GM12878 (cell line): ENCODE data around the gene IL17F. TPM values are rescaled to one million over a fixed set of nuclear protein-coding genes. Genes with fewer than 3 reads are reported as not detected.

Experiments
- ATAC-seq: fragments of 200-7000 bp; cut with Tn5 transposase; 3 replicates; pipeline ENCODE4 v1.9.1; 2020; ENCODE audit warnings: mild to moderate bottlenecking, moderate library complexity
- BruUV-seq: library from RNA; stranded (reverse); fragments of 400-500 nt; replicated peaks from 2 replicates; lab custom pipeline; 2021; lab: Mats Ljungman, UMichigan
- CTCF ChIA-PET: fragments of 300-600 bp; sonication (Branson Sonifier 250); formaldehyde crosslinking; extraction: SDS; loops from one replicate; lab custom pipeline; 2021; ENCODE audit warnings: inconsistent platforms; lab: Yijun Ruan, JAX
- POLR2A ChIA-PET: fragments of 350-600 bp; formaldehyde crosslinking; extraction: SDS; loops from one replicate; lab custom pipeline; 2021; ENCODE audit warnings: inconsistent platforms; lab: Charles Lee
- RAD21 ChIA-PET: fragments of 300-600 bp; sonication (Branson Sonifier 250); formaldehyde crosslinking; loops from one replicate; lab custom pipeline; 2023; ENCODE audit warnings: antibody characterized with exemption; ENCODE audit not compliant: unreplicated experiment; lab: Charles Lee
- SMC1A ChIA-PET: fragments of 300-600 bp; sonication (Branson Sonifier 250); formaldehyde crosslinking; loops from one replicate; lab custom pipeline; 2023; ENCODE audit not compliant: unreplicated experiment, uncharacterized antibody; lab: Charles Lee
- DNase-seq: peaks from one replicate; pipeline ENCODE4 v3.0.0-alpha.2; 2011; ENCODE audit warnings: low read depth, low spot score
- FAIRE-seq: peaks from 3 replicates; lab custom pipeline; 2011; peaks lifted over from hg19 to GRCh38; lab: Jason Lieb, UNC
- H2AFZ ChIP-seq: 2 replicates; pipeline ENCODE4 v1.6.0; 2011; ENCODE audit warnings: low read depth, low read length, control low read depth; ENCODE audit not compliant: control insufficient read depth
- H3K27ac ChIP-seq: 2 replicates; pipeline ENCODE4 v1.5.1; 2011; ENCODE audit warnings: control low read depth; ENCODE audit not compliant: control insufficient read depth, insufficient read depth
- H3K27me3 ChIP-seq, 2 experiments: replicated peaks in 1 of 2; 2 replicates each; pipeline versions ENCODE4 v1.6.0 to v1.6.1; 2011; ENCODE audit warnings: low read length in 1 of 2; ENCODE audit not compliant: control insufficient read depth in 2 of 2, insufficient read depth in 2 of 2
- H3K36me3 ChIP-seq, 2 experiments: 2 replicates each; pipeline ENCODE4 v1.5.1; 2011; ENCODE audit warnings: low read length in 1 of 2; ENCODE audit not compliant: control insufficient read depth in 2 of 2, insufficient read depth in 2 of 2
- H3K4me1 ChIP-seq: 2 replicates; pipeline ENCODE4 v1.6.1; 2011; ENCODE audit warnings: mild to moderate bottlenecking, low read length, moderate library complexity, mixed read lengths; ENCODE audit not compliant: control insufficient read depth, insufficient read depth
- H3K4me2 ChIP-seq: 2 replicates; pipeline ENCODE4 v1.6.0; 2011; ENCODE audit warnings: control low read depth; ENCODE audit not compliant: control insufficient read depth, insufficient read depth
- H3K4me3 ChIP-seq: fragments of 200-600 bp; sonication (generic); 2 replicates; pipeline ENCODE4 v1.5.1; 2016
- H3K79me2 ChIP-seq: 2 replicates; pipeline ENCODE4 v1.6.0; 2011; ENCODE audit warnings: low read length; ENCODE audit not compliant: control insufficient read depth, insufficient read depth
- H3K9ac ChIP-seq: 2 replicates; pipeline ENCODE4 v1.8.0; 2011; ENCODE audit warnings: low read length, control low read depth, mixed read lengths; ENCODE audit not compliant: control insufficient read depth, insufficient read depth
- H3K9me3 ChIP-seq: replicated peaks from 3 replicates; pipeline ENCODE4 v1.5.1; 2011; ENCODE audit warnings: mild to moderate bottlenecking, low read length; ENCODE audit not compliant: control insufficient read depth, insufficient read depth
- H4K20me1 ChIP-seq: 2 replicates; pipeline ENCODE4 v1.6.0; 2011; ENCODE audit not compliant: control insufficient read depth, insufficient read depth
- ATF3 ChIP-seq: IDR thresholded peaks from 2 replicates; pipeline ENCODE4 v1.6.1; 2011; ENCODE audit warnings: low read depth, mild to moderate bottlenecking, low read length, moderate library complexity, borderline replicate concordance; ENCODE audit errors: extremely low read depth
- BHLHE40 ChIP-seq, 2 experiments: fragments of 450-650 bp in 1 of 2; IDR thresholded peaks; 2 replicates each; pipeline ENCODE4 v1.6.1; 2011 to 2017; ENCODE audit warnings: low read depth in 2 of 2, borderline replicate concordance in 1 of 2, improper control_type of control experiment in 1 of 2, low read length in 1 of 2, mild to moderate bottlenecking in 1 of 2
- CBX3 ChIP-seq: fragments of 200-600 bp; sonication (generic); IDR thresholded peaks from 2 replicates; pipeline ENCODE4 v1.6.1; 2016; ENCODE audit warnings: low read depth, borderline replicate concordance
- CBX5 ChIP-seq: sonication (generic); IDR thresholded peaks from 2 replicates; pipeline ENCODE4 v1.6.1; 2016; ENCODE audit warnings: low read depth, moderate library complexity, mild to moderate bottlenecking, inconsistent platforms
- DPF2 ChIP-seq: fragments of 450-650 bp; IDR thresholded peaks from 2 replicates; pipeline ENCODE4 v1.6.1; 2017; ENCODE audit warnings: mild to moderate bottlenecking
- FOS ChIP-seq: IDR thresholded peaks from 3 replicates; pipeline ENCODE4 v1.6.1; 2011; ENCODE audit warnings: borderline replicate concordance; ENCODE audit not compliant: insufficient read length; ENCODE audit errors: extremely low read depth
- FOXM1 ChIP-seq: IDR thresholded peaks from 2 replicates; pipeline ENCODE4 v1.6.1; 2012; ENCODE audit warnings: low read depth, mild to moderate bottlenecking, inconsistent platforms, low read length, moderate library complexity
- IRF4 ChIP-seq: IDR thresholded peaks from 2 replicates; pipeline ENCODE4 v1.6.1; 2011; ENCODE audit warnings: low read depth, low read length
- MYB ChIP-seq: fragments of 150-350 bp; IDR thresholded peaks from 2 replicates; pipeline ENCODE4 v1.6.1; 2014; ENCODE audit warnings: mild to moderate bottlenecking, low read depth, low read length, borderline replicate concordance
- NBN ChIP-seq: fragments of 450-650 bp; IDR thresholded peaks from 2 replicates; pipeline ENCODE4 v1.6.1; 2016
- PKNOX1 ChIP-seq: fragments of 450-650 bp; IDR thresholded peaks from 2 replicates; pipeline ENCODE4 v1.6.1; 2016; ENCODE audit warnings: mild to moderate bottlenecking
- RELA ChIP-seq: fragments of 450-650 bp; IDR thresholded peaks from 2 replicates; pipeline ENCODE4 v1.8.0; 2014; ENCODE audit warnings: borderline replicate concordance; ENCODE audit not compliant: partially characterized antibody
- TCF12 ChIP-seq: IDR thresholded peaks from 2 replicates; pipeline ENCODE4 v1.6.1; 2011; ENCODE audit warnings: low read depth, mild to moderate bottlenecking, low read length
- TCF7 ChIP-seq: IDR thresholded peaks from 2 replicates; pipeline ENCODE4 v1.6.1; 2014; ENCODE audit warnings: antibody characterized with exemption, borderline replicate concordance
- YBX1 ChIP-seq: fragments of 450-650 bp; IDR thresholded peaks from 2 replicates; pipeline ENCODE4 v1.6.1; 2016; ENCODE audit warnings: antibody characterized with exemption
- ZNF207 ChIP-seq: fragments of 450-650 bp; IDR thresholded peaks from 2 replicates; pipeline ENCODE4 v1.6.1; 2014; ENCODE audit warnings: antibody characterized with exemption, mild to moderate bottlenecking, borderline replicate concordance
- ZNF384 ChIP-seq: IDR thresholded peaks from 2 replicates; pipeline ENCODE4 v1.6.1; 2012; ENCODE audit warnings: low read depth, mild to moderate bottlenecking, low read length, improper control_type of control experiment, borderline replicate concordance
- ZNF622 ChIP-seq: fragments of 450-650 bp; IDR thresholded peaks from 2 replicates; pipeline ENCODE4 v1.6.1; 2017; ENCODE audit warnings: mild to moderate bottlenecking, inconsistent platforms
- WGBS: methylation state at CpG from one replicate; pipeline ENCODE4 v1.1.6; 2016; ENCODE audit warnings: low lambda C conversion rate; ENCODE audit not compliant: insufficient replicate concordance, insufficient coverage; ENCODE audit errors: missing lambda C conversion rate; 5-methylcytosine and 5-hydroxymethylcytosine counted together
- in situ Hi-C: fragments of 300-500 bp; cut with MboI; formaldehyde crosslinking; loops from 9 replicates; pipeline ENCODE4 v1.14.3; 2018; ENCODE audit warnings: mixed read lengths
- intact Hi-C: fragments of 100-400 bp; cut with micrococcal nuclease; formaldehyde crosslinking; loops from one replicate; pipeline ENCODE4 v1.14.2; 2022; ENCODE audit not compliant: unreplicated experiment
- polyA plus RNA-seq, 11 experiments: library from polyadenylated mRNA; depleted of rRNA in 4 of 11; unstranded in 6 of 11; stranded (reverse) in 5 of 11; fragments of >200 nt; fragmentation: Nextera tagmentation in 4 of 11; fragmentation: Illumina TruSeq in 1 of 11; extraction: Ambion mirVana in 4 of 11; extraction: Trizol in 1 of 11; gene quantifications; 1 replicate in 1 of 11; 2 replicates in 10 of 11; pipeline versions ENCODE4 v1.2.1 to v1.2.3, GENCODE V29; 2011 to 2016; ENCODE audit warnings: inconsistent platforms in 2 of 11, missing spikeins in 2 of 11, low read depth in 1 of 11
- total RNA-seq, 4 experiments: library from RNA; depleted of rRNA in 3 of 4; stranded (reverse); fragments of >200 nt in 3 of 4; fragmentation: Illumina TruSeq in 1 of 4; extraction: Trizol in 1 of 4; gene quantifications; 2 replicates each; pipeline versions ENCODE4 v1.2.1 to v1.2.3, GENCODE V29; 2013 to 2021

IL17F gene
- total and polyA plus RNA-seq, 10 of the 15 experiments (the other 5 are each of a cell fraction or from before 2014, with no cell fraction given) = 0.20 TPM; not detected in 9

DNA sequence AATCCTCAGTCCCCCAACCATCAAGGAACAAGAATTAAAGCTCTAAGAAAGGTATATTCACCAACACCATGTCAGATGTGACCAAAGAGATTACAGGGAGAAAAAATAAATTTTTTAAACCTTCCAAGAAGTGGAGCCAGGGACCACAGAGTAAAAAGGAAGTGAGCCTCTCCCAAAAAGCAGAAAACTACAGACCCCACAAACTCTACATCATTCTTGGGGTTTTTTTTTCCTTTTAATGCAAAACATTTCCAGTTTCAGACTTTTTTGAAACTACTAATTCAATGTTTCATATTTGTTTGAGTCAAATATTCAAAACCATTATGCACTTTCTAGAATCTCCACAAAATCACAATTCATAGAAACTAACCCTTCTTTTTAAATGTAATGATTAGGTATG, 6.8 kb upstream of the IL17F start:
- TF ChIP-seq ZNF384 (no peak), FOS (no peak), IRF4 (no peak), MYB (no peak), CBX5 (no peak), RELA (no peak), NBN (no peak), BHLHE40 (IDR thresholded peaks at IDR 0.05; ENCODE audit: borderline replicate concordance in 1 of 2, low read depth in 2 of 2, low read length in 1 of 2) (no peak)
- in situ Hi-C loops = no loop called here
- no peak for FAIRE-seq

GRCh38 chr6:52249078-52249477, 4.8 kb upstream of the IL17F start:
- FAIRE-seq = no peak
- Histone ChIP-seq H2AFZ (no peak overlapping the region), H3K4me2 (no peak overlapping the region), H3K27ac (no peak overlapping the region), H3K4me3 (no peak overlapping the region)
- no peak for TF ChIP-seq DPF2
- no peak for TF ChIP-seq FOXM1
- no peak for TF ChIP-seq BHLHE40 (IDR thresholded peaks at IDR 0.05; ENCODE audit: borderline replicate concordance in 1 of 2, low read depth in 2 of 2, low read length in 1 of 2)
- no peak for TF ChIP-seq TCF12
- TF ChIP-seq ZNF622 = no peak
- TF ChIP-seq YBX1 = no peak
- TF ChIP-seq TCF7 = no peak
- no peak for TF ChIP-seq PKNOX1
- TF ChIP-seq CBX3 = no peak
- no peak for TF ChIP-seq ATF3
- TF ChIP-seq ZNF207 = no peak
- TF ChIP-seq, all 136 proteins: peak for 0
- in situ Hi-C loops (no loop called here), intact Hi-C loops (no loop called here)
- Histone ChIP-seq H3K9me3 (no peaks in the 10 kb centered on the region), H3K27me3 (no peaks in the 10 kb centered on the region; a peak in 2 of 4 replicates), H3K79me2 (no peaks in the 10 kb centered on the region), H3K4me1 (peaks cover 6% of the 10 kb centered on the region), H3K9ac (no peak overlapping the region), H3K36me3 (no peaks in the 10 kb centered on the region), H4K20me1 (no peaks in the 10 kb centered on the region)
- CTCF ChIA-PET = interaction anchor here (1.1 to 3.5 kb wide), 3 partner anchors 14 to 402 kb away, joined by 3 to 21 read pairs (median 8); no protein-coding TSS in a partner anchor
- ATAC-seq = no peak
- BruUV-seq = no TSS peak
- 82% methylated on average over 2 of the region's 2 CpGs for WGBS
- SMC1A ChIA-PET = interaction anchor here (1.3 to 1.4 kb wide), 2 partner anchors 11 to 91 kb away, joined by 3 to 4 read pairs; no protein-coding TSS in a partner anchor
- no peak for DNase-seq
- POLR2A ChIA-PET = interaction anchor here (0.7 kb wide), 1 partner anchor 14 kb away, joined by 3 read pairs; no protein-coding TSS in a partner anchor
- RAD21 ChIA-PET = no interaction called here

More for the DNA sequence above, 6.8 kb upstream of the IL17F start:
- ChIA-PET POLR2A (no interaction called here), SMC1A (interaction anchor here (0.7 kb wide), 2 partner anchors 17 to 31 kb away, joined by 3 read pairs; no protein-coding TSS in a partner anchor), RAD21 (interaction anchor here (1.4 kb wide), 1 partner anchor 9 kb away, joined by 5 read pairs; no protein-coding TSS in a partner anchor), CTCF (interaction anchor here (0.9 to 3.5 kb wide), 5 partner anchors 11 to 149 kb away, joined by 3 to 21 read pairs (median 4); no protein-coding TSS in a partner anchor)
- H3K9ac ChIP-seq = no peak overlapping the region
- intact Hi-C loops = no loop called here
- no peaks in the 10 kb centered on the region for H3K79me2 ChIP-seq
- no peaks in the 10 kb centered on the region; the same call in 2 of the 3 replicates for H3K9me3 ChIP-seq
- no peak overlapping the region for H3K4me2 ChIP-seq
- BruUV-seq = no TSS peak
- no peaks in the 10 kb centered on the region for H4K20me1 ChIP-seq
- no peaks in the 10 kb centered on the region; a peak in 2 of 4 replicates for H3K27me3 ChIP-seq
- H3K4me1 ChIP-seq = peaks cover 12% of the 10 kb centered on the region
- no peak overlapping the region for H2AFZ ChIP-seq
- H3K4me3 ChIP-seq = no peak overlapping the region
- ATAC-seq = peak; percentile 24; the same call in 2 of the 3 replicates
- DNase-seq = no peak
- H3K27ac ChIP-seq = no peak overlapping the region
- no peaks in the 10 kb centered on the region for H3K36me3 ChIP-seq
